HG03045 (cell line): ENCODE data around the gene FRAS1.
"Not testable (repeated sequence)": the region's sequence is repeated elsewhere in the genome, so short reads cannot be mapped to it uniquely, and the experiment has no call there.

Experiments used
- ATAC-seq: cut with Tn5 transposase; IDR thresholded peaks from one replicate; pipeline ENCODE4 v1.9.1; 2021; ENCODE audit warnings: mild to moderate bottlenecking, moderate library complexity; ENCODE audit not compliant: unreplicated experiment

The FRAS1 gene

DNA sequence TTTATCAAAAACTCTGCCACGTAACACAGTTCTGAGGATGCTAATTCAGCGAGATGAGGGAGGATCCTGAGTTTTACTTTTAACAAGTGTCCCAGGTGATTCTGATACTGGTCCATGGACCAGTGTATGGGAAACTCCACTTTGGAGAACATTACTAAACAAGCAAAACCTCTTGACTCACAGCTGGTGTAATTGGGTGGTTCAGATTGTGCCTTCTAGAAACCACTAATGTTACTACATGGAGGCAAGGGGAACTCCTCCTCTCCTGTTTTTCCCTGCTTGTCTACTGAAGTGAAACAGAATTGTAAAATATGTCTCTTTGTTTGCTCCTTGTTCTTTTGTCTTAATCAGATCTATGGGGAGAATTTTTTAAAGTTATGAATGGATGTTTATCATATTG, 62.6 kb downstream of the FRAS1 start:
- ATAC-seq: no peak

DNA sequence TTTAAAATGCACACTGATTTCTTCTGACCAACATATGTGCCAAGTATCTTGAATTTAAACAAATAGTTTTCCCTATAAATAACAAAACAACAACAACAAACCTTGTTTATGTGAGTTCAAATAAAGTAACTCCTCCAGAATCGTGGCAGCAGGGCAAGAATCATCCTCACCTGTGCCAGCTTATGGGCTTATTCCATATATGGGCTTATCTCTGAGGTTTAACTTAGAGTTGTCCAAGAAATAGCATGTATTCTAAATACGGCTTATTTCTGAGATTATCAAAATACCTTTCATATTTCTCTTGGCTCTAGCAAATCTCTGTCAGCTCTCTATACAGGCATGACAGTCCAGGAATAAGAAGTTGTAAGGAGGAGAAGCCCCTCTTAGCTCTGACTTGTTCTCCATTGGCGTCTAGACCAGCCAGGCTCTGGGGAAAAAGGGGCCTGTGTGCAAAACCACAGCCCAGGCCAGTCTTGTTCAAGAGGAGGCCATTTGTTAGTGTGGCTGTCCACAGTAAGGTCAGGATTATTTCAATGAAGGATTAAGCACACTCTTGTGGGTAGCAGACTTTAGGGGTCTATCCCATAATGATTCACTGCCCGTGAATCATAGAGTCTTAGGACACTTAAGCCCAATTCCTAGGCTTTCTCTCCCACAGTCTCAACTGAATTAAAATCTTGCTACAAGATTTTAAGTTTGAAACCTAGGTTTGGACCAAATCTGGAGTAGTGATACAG, 63.2 kb downstream of the FRAS1 start:
- ATAC-seq: no peak

DNA sequence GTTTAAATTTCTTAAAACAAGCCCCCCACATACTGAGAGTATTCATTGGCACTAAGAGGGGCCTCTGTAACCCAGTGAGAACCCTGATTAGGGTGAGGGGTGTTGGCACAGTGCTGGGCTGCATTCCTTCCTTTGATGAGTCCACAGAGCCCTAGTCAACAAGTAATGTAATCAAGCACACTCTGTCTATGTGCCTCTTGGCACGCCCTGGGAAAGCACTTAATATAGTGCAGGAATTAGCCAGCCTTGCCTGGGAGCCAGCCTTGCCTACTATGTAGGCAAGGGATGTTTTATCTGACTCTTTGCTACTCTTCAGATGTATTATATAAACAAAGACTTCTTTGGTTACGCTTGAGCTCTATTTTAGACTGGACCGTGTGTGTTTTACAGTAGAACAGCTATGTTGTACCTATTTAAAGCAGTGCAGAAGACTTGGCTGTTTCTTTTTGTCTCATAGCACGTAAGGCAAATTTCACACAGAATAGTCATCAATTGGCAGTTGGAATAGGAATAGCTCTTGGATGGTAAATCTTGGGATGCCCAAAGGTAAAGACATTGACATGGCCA, 64.3 kb downstream of the FRAS1 start:
- no peak for ATAC-seq

DNA sequence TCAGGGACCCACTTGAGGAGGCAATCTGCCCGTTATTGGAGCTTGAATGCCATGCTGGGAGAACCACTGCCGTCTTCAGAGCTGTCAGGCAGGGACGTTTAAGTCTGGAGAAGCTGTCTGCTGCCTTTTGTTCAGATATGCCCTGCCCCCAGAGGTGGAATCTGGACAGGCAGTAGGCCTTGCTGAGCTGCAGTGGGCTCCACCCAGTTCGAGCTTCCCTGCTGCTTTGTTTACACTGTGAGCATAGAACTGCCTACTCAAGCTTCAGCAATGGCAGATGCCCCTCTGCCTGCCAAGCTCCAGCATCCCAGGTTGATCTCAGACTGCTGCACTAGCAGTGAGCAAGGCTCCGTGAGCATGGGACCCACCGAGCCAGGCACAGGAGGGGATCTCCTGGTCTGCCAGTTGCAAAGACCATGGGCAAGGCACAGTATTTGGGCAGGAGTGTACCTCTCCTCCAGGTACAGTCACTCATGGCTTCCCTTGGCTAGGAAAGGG, 68.8 kb downstream of the FRAS1 start:
- ATAC-seq: not testable (repeated sequence)

DNA sequence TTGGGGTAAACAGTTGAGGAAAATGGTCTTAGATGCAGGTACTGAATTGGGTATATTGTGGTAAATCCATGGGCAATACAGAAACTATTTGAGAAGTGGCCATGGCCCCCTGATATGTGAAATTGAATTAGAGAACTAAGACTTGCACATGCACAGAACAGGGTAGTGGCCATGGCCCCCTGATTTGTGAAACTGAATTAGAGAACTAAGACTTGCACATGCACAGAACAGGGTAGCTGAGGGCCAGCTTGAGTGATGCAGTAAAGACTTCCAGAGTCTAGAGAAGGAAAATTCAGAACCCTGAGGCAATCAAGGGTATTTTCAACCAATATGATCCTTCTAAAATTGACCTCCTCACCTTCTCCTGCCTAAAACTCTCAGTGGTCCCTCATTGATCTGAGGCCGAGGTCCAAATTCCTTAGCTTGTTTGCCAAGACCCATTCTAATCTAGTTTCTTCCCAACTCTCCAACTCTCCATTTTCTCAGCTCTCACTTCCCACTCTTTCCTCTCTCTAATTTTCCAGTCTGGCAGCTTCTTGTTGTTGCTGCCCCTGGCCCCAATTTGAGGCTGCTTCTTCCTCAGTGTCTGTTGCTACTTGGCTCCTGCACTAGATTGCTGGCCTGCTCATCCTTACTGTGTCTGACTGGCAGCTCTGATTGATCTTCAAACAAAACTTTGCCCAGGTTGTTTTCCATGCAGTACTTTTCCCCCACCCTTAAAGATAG, 72.4 kb downstream of the FRAS1 start:
- ATAC-seq: no peak

DNA sequence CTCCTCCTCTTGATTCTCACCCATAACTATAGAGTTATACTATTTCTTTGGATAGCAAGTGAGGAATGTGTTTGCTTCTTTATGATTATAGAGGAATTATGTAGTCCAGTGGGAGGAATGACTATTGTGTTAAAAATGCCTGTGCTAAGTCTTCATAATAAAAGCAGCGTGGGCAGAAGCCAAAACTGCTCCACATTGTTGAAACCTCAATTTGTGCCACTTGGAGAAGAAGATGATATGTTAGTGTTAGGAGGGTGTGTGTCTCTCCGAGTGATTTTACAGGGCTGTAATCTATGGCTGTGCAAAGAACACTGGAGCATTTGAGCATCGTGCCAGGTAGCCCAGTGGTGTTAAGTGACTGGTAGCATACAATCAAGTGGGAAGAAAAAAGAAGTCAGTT, 74.3 kb downstream of the FRAS1 start:
- no peak for ATAC-seq

DNA sequence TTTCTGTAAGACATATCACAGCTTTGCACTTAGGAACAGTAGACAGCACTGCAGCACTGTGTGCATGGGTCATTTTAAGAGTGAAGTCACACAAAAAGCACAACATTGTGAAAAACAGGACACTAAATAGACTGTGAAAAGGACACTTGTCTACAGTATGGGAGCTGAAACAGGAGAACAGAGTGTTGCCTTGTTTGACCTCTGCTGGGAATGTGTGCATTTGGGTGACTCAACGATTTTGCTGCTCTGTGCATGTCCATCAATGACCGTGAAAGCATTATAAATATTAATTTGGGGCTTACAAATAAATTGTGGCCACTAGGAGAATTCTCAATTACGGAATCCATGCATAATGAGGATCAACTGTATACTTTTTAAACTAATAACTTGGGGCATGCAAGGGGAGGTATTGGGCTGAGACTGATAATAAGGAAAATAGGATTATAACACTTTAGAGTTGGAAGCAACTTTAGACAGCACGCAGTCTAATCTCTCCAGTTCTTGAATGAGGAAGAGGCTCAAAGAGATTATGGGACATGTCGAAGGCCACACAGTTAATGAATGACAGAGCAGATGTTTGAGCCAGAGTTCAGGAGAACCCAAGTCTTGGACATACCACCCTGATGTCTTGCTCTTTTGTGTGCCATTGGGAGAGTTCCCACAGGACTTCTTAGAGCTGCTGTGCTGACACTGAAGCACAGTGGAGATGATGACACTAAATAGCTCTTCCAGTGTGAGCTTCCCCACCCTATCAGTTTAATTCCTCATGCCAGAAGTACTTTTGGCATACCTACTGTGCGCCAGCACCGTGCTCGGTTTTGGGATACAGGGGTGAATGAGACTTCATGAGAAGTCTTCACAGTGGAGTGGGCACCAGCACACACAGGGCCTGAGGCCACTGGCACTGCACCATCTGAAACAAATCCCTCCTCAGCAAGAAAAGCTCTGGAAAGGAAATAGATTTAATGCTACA, 79.3 kb downstream of the FRAS1 start:
- no peak for ATAC-seq

DNA sequence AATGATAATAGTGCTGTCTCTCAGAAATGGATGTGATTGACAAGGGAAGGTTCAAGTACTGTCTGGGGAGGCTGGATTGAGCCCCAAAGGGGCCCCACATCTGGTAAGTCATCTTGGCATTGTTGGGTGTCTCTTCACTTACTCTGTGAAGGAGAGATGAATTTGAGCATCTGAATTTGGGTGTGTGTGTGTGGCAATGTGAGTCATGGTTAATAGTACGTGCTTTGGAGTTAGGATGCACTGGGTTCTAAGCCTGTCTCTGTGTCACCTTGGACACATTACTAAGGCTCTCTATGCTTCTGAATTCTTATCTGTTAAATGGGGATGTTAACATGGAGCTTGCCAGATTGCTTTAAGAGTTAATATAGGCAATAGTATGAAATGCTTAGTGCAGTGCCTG, 80.4 kb downstream of the FRAS1 start:
- ATAC-seq: no peak

DNA sequence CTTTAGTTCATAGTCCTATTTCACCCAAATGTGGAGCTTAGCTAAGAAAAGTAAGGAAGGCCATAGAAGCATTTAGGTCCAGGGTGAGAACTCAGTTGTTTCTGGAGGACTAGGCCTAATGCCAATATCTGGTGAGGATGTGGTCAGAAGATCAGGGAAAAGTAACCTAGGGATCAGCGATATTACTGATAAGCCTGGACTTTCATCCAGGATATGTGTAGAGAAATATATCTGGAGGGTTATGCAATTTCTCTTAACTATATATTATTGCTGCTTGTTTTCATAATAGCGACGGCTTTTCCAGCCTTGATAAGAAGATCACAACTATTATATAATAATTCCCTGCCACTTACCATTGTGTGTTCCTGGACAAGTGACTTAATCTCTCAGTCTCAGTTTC, 81.1 kb downstream of the FRAS1 start:
- no peak for ATAC-seq

DNA sequence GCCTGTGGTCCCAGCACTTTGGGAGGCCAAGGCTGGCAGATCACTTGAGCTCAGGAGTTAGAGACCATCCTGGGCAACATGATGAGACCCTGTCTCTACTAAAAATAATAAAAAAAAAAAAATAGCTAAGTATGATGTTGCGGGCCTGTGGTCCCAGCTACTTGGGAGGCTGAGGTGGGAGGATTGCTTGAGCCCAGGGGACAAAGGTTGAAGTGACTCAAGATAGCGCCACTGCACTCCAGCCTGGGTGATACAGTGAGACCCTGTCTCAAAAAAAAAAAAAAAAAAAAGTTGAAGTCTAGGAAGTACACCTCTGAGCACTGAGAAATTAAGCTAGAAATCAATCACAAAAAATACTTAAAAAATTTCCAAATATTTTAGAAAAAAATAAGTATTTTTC, 86.5 kb downstream of the FRAS1 start:
- ATAC-seq: no peak

DNA sequence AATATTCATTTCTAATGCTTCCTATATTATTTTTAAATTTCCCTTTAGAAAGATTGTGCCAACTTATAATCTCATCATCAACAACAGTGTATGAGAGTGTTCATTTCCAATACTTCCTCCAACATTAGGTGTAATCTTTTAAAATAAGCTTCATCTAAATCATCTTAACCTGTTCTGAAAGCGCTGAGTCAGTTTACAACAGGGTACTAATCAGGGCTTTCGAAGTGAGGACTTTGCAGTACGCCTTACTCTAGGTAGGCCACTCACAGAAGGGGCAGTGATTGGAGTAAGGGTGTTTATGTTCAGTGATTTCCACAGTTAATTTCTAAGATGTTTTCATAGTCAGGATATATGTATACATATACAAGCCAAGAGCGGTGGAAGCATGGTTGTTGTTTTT, 87.9 kb downstream of the FRAS1 start:
- no peak for ATAC-seq

DNA sequence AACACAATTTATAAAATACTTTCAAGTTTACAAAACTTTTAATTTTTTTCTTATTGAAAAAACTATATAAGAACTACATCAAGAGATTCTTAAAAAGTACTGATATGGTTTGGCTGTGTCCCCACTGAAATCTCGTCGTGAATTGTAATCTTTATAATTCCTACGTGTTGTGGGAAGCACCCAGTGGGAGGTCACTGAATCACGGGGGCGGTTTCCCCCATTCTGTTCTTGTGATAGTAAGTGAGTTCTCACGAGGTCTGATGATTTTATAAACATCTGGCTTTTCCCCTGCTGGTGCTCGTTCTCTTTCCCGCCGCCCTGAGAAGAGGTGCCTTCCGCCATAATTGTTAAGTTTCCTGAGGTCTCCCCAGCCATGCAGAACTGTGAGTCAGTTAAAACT, 88.5 kb downstream of the FRAS1 start:
- no peak for ATAC-seq

DNA sequence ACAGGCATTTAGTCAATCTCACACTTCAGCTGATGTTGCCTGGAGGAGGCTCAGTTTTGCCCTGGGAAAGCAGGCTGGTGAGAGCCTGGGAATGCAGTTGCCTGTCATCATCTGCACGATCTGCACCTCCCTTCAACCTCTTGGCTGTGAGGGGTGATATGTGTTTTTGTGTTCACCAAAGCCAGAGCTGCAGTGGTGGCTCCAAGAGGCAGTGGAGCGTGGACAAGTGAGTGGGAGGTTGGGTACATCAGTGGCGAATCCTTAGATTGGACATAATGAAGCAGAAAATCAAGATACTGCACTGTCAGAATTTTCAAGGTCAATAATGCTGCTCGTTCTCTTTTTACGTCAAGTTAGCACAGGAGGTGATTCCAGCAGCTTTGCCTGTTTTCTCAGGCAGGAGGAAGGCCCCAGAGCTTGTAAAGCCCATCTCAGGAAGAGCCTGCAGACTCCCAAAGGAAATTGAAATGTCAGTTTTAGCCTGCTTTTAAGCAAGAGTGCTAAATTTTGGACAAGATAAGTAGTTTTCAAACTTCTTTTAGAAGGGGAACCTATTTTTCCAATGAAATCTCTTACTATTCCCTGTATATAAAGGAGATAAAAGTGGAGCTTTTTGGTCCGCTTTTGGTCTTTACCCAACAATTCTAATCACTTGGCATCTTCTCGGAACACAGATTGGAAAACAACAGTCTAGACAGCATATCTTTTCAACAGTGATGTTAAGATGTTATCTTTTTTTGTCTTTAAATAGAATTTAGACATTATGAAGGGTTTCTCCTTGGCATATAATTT, 92.8 kb downstream of the FRAS1 start:
- ATAC-seq: no peak

DNA sequence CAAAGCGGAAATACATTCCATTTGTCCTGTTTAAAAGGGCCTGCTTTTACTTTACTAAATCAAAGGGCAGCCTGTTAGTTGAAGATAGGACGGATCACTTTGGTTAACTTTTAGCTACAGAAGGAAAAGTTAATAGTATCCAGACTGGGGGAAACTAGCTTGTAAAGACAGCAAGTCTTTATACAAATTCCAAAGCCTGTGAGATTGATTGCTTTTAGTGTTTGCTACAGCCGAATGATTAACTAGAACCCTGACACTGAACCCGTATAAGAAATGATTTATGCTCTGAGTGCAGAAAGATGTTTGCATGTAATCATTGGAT, 93.4 kb downstream of the FRAS1 start:
- ATAC-seq: no peak

DNA sequence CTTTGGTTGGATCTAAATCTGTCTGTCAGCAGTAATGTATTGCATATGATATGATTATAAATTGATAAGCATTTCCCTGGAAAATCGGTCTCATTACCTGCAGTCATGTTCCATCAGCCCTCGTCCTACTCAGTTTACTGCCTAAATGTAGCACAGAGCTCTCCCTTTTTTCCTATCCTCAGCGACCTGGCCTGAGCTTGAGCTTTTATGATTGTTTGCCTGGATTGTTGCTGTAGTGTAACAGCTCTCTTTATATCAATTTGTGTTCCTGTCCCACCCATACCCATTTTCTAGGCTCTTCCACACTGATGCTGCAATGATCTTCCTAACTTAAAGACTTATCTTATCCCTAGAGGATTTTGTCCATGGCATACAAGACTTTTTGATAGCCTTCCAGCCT, 95.7 kb downstream of the FRAS1 start:
- no peak for ATAC-seq

DNA sequence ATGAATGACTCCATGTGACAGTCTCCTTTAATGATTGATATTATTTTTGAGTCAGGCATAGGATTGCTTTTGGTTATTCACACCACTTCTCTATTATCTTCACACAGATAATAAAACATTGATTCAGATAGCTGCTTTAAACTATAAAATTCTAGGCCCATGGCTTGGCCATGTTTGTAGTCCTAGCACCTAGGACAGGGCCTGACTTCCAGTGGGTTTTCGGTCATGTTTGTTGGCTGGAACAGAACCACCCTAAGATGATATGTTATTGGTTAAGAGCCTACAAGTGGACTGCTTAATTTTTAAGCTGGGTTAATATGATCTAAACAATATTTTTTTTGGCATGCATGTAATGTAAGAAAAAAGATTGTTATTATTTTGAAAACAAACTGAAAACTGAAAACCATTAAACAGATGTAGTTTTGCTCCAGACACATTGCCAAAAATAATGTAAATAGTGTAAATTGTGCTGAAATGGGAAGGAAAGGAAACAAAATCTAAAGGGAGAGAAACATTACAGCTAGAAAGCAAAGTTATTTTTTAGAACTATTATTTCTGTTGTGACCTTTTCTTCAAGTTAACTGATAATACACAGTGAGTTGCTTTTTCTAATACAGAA, 98.0 kb downstream of the FRAS1 start:
- no peak for ATAC-seq

DNA sequence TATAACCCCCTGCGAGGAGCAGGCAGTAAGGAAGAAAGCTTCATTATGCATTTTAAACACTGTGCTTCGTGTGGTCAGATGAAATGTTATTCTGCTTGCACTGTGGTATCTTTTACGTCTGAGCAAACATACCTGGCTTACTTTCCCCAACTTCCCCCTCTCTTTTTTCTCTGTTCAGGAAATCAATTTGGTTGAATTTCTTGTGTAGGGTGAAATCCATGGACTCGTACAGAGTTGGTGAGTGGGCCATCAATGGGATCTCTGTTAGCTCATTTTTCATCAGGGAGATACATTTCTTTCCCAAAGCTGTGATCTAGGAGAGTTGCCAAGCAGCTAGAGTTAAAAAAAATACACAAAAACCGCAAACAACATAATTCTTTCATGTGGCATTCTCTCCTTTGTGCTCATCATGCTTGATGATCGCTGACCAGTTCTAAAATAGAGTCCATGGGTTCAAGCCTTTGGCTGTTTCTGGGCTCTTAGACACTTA, 98.5 kb downstream of the FRAS1 start:
- ATAC-seq: no peak

DNA sequence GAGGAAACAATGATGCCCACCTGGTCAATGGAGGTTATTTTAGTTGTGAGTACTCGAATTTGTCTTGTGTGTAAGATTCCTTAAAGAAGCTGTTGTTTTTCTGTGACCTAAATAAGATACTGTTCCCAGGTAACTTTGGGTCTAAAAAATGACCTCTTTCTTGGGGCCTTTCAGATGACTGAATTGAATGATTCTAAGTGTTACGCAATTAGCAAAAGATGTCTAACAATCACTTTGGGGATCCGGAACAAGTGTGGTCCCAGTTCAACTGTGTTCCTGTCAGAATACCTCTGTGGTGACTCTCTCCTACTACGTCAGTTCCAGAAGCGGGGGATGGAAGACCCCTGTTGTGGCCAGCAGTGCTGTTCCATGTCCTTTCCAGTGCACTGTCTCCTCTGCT, 99.4 kb downstream of the FRAS1 start:
- ATAC-seq: no peak

DNA sequence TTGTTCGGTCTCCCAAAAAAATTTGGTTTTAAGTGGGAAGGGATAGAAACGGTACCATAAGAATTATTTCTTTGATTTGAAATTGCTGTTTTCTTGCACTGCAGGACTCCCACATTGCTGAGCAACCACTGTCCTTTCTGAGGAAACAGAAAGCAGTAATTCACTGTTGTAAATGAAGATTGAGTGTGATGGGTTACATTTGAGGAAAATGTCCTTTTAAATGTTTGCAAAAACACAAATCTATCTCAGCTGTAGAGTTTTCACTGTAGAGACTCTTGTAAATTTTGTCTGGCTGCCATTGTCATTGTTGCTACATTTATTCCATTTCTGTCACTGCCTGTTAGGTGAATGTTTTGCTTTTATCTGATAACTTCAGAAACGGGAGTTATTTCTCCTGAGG, 105.2 kb downstream of the FRAS1 start:
- ATAC-seq: no peak

DNA sequence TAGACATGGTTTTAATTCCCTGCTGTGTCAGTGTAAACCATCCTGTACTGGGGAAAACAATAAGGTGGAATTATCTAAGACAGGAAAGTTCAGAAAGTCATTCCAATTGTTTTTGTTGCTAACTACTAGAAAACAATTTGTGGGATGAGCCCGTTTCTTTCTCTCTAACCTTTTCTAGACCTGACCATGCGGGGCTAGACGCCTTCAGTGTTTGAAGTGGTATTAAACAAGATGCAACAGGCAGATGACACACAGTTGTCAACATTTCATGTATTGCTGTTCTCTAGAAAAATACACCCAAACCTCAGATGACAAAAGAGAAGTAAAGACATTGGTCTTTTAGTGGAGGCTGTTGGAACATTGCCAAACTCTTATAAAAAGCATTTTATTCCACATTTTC, 105.7 kb downstream of the FRAS1 start:
- ATAC-seq: no peak
